Osteocyte (in vitro differentiated cells): ENCODE results near the gene CHDH. TPM values are rescaled to one million over a fixed set of nuclear protein-coding genes. Genes with fewer than 3 reads are reported as not detected.

ENCODE experiments used
- DNase-seq: peaks from one replicate; pipeline ENCODE4 v3.0.0; 2021; ENCODE audit warnings: mixed read lengths; ENCODE audit not compliant: unreplicated experiment; ENCODE audit errors: extremely low spot score
- H3K27ac Mint-ChIP-seq: one replicate; pipeline ENCODE4 v1.8.0; 2021; ENCODE audit warnings: mild to moderate bottlenecking, mixed read lengths; ENCODE audit not compliant: unreplicated experiment
- H3K27me3 Mint-ChIP-seq: one replicate; pipeline ENCODE4 v1.8.0; 2021; ENCODE audit warnings: mixed read lengths; ENCODE audit not compliant: unreplicated experiment
- H3K36me3 Mint-ChIP-seq: one replicate; pipeline ENCODE4 v1.8.0; 2021; ENCODE audit warnings: mixed read lengths; ENCODE audit not compliant: unreplicated experiment
- H3K4me1 Mint-ChIP-seq: one replicate; pipeline ENCODE4 v1.8.0; 2021; ENCODE audit warnings: mixed read lengths; ENCODE audit not compliant: unreplicated experiment
- H3K4me3 Mint-ChIP-seq: one replicate; pipeline ENCODE4 v1.8.0; 2021; ENCODE audit warnings: mild to moderate bottlenecking, moderate library complexity, mixed read lengths; ENCODE audit not compliant: unreplicated experiment
- H3K9me3 Mint-ChIP-seq: one replicate; pipeline ENCODE4 v1.8.0; 2021; ENCODE audit warnings: mixed read lengths; ENCODE audit not compliant: unreplicated experiment
- total RNA-seq: library from RNA; stranded (reverse); gene quantifications from 2 replicates; pipeline ENCODE4 v1.2.1, GENCODE V29; 2021
- TF ChIP-seq, protein P1 (sequence below): fragments of 200-600 bp; sonication (generic); IDR thresholded peaks from 2 replicates; pipeline ENCODE4 v1.5.0; 2021; ENCODE audit warnings: antibody characterized with exemption, mild to moderate bottlenecking, moderate library complexity

Gene CHDH
- total RNA-seq, 1 donor from 2014 or later: 0.86 TPM

DNA sequence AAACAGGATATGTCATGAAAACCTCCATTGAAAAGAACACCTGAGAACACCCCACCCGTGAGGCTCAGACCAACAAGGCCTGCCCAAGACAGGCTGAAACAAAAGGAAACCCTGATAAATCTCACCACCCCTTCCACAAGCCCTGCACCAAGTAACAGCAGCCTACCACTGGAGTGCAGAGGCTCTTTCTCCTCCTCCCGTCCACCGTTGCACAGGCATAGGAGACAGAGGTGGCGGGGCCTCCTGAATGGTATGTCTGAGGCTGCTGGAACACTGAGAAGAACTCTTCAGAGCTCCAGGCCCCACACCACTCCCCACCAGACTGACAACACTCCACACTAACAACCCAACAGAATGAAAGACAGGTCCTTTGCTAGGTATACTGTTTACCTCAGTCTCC, 21.4 kb downstream of the CHDH start:
- Mint-ChIP-seq H3K4me1 (no peaks in the 10 kb centered on the region), H3K9me3 (no peaks in the 10 kb centered on the region), H3K27ac (no peak overlapping the region), H3K27me3 (peaks cover 10% of the 10 kb centered on the region), H3K36me3 (no peaks in the 10 kb centered on the region), H3K4me3 (no peak overlapping the region)
- no peak for DNase-seq
- TF ChIP-seq, protein P1, sequence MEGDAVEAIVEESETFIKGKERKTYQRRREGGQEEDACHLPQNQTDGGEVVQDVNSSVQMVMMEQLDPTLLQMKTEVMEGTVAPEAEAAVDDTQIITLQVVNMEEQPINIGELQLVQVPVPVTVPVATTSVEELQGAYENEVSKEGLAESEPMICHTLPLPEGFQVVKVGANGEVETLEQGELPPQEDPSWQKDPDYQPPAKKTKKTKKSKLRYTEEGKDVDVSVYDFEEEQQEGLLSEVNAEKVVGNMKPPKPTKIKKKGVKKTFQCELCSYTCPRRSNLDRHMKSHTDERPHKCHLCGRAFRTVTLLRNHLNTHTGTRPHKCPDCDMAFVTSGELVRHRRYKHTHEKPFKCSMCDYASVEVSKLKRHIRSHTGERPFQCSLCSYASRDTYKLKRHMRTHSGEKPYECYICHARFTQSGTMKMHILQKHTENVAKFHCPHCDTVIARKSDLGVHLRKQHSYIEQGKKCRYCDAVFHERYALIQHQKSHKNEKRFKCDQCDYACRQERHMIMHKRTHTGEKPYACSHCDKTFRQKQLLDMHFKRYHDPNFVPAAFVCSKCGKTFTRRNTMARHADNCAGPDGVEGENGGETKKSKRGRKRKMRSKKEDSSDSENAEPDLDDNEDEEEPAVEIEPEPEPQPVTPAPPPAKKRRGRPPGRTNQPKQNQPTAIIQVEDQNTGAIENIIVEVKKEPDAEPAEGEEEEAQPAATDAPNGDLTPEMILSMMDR: no peak

DNA sequence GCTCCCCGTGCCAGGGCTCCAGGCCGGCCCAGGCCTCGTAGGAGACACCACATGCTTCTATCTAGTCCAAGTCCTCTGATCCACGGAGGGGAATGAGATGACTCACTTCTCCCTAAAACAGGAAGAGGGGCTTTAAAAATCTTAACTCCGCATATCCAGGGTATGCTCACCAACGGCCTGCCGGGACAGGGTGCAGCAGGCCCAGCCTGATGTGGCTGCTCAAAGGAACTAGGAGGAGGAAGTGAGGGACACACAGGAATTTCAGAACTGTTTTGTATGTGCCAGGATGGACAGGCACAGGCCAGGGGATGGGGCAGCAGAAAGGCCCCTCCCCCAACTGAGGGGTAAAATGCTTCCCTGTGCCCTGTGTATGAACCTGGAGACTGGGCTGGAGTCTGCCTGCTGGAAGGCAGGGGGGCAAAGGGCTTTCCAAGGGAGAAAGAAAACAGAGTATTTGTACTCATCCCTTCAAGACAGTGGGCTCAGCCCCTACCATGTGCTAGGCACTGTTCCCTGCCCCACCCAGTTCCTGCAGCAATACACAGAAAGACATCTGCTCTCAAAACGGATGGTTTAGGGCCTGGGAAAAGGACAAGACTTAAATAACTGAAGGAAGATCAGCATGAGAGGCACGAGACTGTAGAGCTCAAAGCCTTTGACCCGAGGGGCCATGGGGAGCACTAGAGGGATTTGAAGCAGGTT, 22.1 kb downstream of the CHDH start:
- Mint-ChIP-seq H3K4me1 (no peaks in the 10 kb centered on the region), H3K36me3 (no peaks in the 10 kb centered on the region), H3K27ac (no peak overlapping the region), H3K27me3 (peaks cover 10% of the 10 kb centered on the region), H3K9me3 (no peaks in the 10 kb centered on the region), H3K4me3 (no peak overlapping the region)
- TF ChIP-seq, protein P1: no peak
- DNase-seq: no peak

DNA sequence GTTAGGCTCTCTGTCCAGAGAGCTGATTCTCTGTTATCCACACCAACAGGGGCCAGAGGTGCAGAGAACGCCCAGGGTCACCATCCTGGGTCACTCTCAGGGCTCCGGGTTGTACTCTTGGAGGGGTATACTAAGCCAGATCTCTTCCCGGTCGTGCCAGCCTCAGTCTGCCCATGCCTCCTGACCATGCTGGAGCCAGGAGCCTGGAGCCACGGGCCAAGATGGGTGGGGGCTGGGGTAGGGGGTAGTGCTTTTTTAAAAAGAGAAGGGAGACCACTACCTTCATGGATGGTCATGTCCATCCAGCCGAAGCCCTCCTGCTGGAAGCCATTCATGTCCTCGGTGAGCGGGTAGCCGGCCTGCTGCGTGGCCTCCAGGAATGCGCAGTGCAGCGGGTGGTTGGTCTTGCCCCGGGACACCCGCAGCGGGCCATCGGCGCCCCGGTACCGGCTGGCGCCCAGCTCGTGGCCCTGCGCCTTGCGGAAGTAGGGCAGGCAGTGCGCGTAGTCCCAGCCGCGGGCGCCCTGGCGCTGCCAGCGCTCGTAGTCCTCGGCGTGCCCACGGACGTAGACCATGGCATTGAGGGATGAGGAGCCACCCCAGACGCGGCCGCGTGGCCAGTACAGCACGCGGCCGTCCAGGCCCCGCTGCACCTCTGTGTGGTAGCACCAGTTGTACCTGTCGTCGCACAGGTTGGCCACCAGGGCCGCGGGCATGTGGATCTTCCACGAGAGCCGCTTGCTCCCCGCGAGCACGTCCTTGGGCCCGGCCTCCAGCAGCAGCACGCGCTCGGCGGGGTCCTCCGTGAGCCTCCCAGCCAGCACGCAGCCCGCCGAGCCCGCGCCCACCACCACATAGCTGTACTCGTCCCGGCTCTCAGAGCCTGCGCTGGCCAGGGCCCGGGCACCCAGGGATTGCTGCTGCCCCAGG, 22.9 kb downstream of the CHDH start:
- H3K27me3 Mint-ChIP-seq: peaks cover 10% of the 10 kb centered on the region
- DNase-seq: no peak
- TF ChIP-seq, protein P1: no peak
- no peaks in the 10 kb centered on the region for H3K36me3 Mint-ChIP-seq
- H3K4me1 Mint-ChIP-seq: no peaks in the 10 kb centered on the region
- H3K9me3 Mint-ChIP-seq: no peaks in the 10 kb centered on the region
- H3K27ac Mint-ChIP-seq: no peak overlapping the region
- no peak overlapping the region for H3K4me3 Mint-ChIP-seq

DNA sequence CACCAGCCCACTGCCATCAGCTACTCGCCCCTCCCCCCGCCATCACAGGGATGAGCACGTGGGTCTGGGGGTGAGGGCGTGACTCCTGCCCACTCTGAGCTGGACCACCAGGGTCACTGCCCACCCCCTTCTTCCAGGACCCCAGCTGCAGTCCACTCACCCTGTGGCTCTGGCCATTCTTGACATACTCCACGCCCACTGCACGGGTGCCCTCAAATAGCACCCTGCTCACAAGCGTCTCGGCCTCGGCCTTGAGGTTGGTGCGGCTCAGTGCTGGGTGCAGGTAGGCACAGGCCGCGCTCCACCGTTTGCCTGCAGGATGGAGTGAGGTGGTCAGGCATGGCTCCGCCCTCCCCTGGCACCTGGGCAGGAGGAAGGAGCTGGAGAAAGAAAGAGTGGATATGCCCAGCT, 23.9 kb downstream of the CHDH start:
- Mint-ChIP-seq H3K9me3 (no peaks in the 10 kb centered on the region), H3K4me3 (no peak overlapping the region), H3K36me3 (no peaks in the 10 kb centered on the region), H3K27me3 (peaks cover 7% of the 10 kb centered on the region), H3K27ac (no peak overlapping the region), H3K4me1 (no peaks in the 10 kb centered on the region)
- TF ChIP-seq, protein P1: no peak
- no peak for DNase-seq

DNA sequence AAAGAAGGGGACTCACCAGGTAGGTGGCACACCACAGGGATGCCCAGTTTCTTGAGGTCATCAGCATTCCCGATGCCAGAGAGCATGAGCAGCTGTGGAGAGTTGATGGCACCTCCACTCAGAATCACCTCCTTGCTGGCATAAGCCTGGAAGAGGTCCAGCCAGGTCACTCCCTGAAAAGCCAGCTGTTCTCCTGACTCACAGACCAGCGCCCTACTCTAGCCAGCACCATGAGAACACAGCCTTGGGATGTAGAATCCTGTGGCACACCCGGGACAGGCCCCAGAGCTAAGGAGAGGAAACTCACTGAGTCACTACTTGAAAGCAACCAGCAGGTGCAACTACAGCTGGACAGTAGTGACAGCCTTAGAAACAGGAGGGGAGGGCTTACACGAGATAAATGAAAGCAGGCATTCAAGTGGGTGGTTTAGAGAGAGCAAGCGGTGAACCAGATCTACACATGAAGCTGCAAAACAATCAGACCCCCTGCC, 24.5 kb downstream of the CHDH start:
- Mint-ChIP-seq H3K27me3 (peaks cover 7% of the 10 kb centered on the region), H3K27ac (no peak overlapping the region), H3K4me1 (no peaks in the 10 kb centered on the region), H3K36me3 (no peaks in the 10 kb centered on the region), H3K9me3 (no peaks in the 10 kb centered on the region), H3K4me3 (no peak overlapping the region)
- TF ChIP-seq, protein P1: no peak
- DNase-seq: no peak
